Adrenal gland (tissue), 12 donors: Measurements from ENCODE around the gene FGF14. TPM values are rescaled to one million over a fixed set of nuclear protein-coding genes. Genes with fewer than 3 reads are reported as not detected.

Source experiments
- DNase-seq, 7 donors: peaks; one replicate each; pipeline ENCODE4 v3.0.0-alpha.2; 2019 to 2020
- H3K27ac ChIP-seq, 5 donors: fragments of 200-600 bp; sonication (generic) in 4 of 5; 1 replicate in 3 of 5; 2 replicates in 2 of 5; pipeline versions ENCODE4 v1.5.1 to v1.8.0; 2016 to 2020; ENCODE audit warnings: mild to moderate bottlenecking in 1 of 5
- H3K27me3 ChIP-seq: fragments of 200-600 bp; 2 replicates; pipeline ENCODE4 v1.8.0; 2021
- H3K36me3 ChIP-seq, 2 donors: fragments of 200-600 bp; replicated peaks in 1 of 2; 1 replicate in 1 of 2; 2 replicates in 1 of 2; pipeline versions ENCODE4 v1.5.1 to v1.8.0; 2018 to 2022
- H3K4me1 ChIP-seq, 2 donors: fragments of 200-600 bp; replicated peaks in 1 of 2; 1 replicate in 1 of 2; 2 replicates in 1 of 2; pipeline versions ENCODE4 v1.5.1 to v1.8.0; 2018 to 2021
- H3K4me3 ChIP-seq, 4 donors: fragments of 200-600 bp; sonication (generic) in 3 of 4; one replicate each; pipeline ENCODE4 v1.5.1; 2016 to 2018
- H3K9me3 ChIP-seq, 3 donors: fragments of 200-600 bp; sonication (generic) in 1 of 3; replicated peaks in 1 of 3; 1 replicate in 2 of 3; 2 replicates in 1 of 3; pipeline versions ENCODE4 v1.5.1 to v1.8.0; 2016 to 2021
- POLR2A ChIP-seq, 2 donors: fragments of 450-650 bp; IDR thresholded peaks; one replicate each; pipeline ENCODE4 v1.6.1; 2017; ENCODE audit warnings: antibody characterized with exemption in 2 of 2, mild to moderate bottlenecking in 2 of 2, moderate library complexity in 1 of 2
- WGBS, 4 donors: extraction: QIAGEN DNeasy Blood & Tissue Kit in 2 of 4; methylation state at CpG; one replicate each; pipeline versions ENCODE4 v1.1.5 to v1.1.7; 2013 to 2017; 5-methylcytosine and 5-hydroxymethylcytosine counted together
- intact Hi-C, 2 donors: fragments of 100-400 bp; cut with DNase I; formaldehyde crosslinking; loops; one replicate each; pipeline versions ENCODE4 v1.14.1 to v1.15.0; 2022 to 2023
- polyA plus RNA-seq, 3 donors: library from polyadenylated mRNA; stranded (reverse); fragments of 200-250 nt in 2 of 3; fragments of 350-450 nt in 1 of 3; fragmentation: Illumina TruSeq in 1 of 3; extraction: RNeasy Lipid Tissue Mini Kit (QIAGEN cat#74804) in 1 of 3; gene quantifications; one replicate each; pipeline ENCODE4 v1.2.3, GENCODE V29; 2013 to 2014
- total RNA-seq, 9 donors: library from RNA; depleted of rRNA in 4 of 9; stranded (reverse); fragments of >200 nt in 4 of 9; fragments of 120-200 nt in 1 of 9; fragmentation: NEBNext Ultra II Directional in 1 of 9; extraction: Animal tissue kit (Norgen Biotek cat#: 25700) in 1 of 9; gene quantifications; one replicate each; pipeline versions ENCODE4 v1.1.0 to v1.2.4, GENCODE V29; 2013 to 2023
- TF ChIP-seq, protein P1 (sequence below), 6 experiments: fragments of 450-650 bp in 4 of 6; fragments of 200-600 bp in 2 of 6; sonication (generic) in 1 of 6; IDR thresholded peaks; 1 replicate in 5 of 6; 2 replicates in 1 of 6; pipeline versions ENCODE4 v1.5.1 to v1.8.0; 2016 to 2021; ENCODE audit warnings: antibody characterized with exemption in 6 of 6, mild to moderate bottlenecking in 2 of 6, moderate library complexity in 1 of 6
- donor health status: healthy with polysubstance abuse.
- donor health status: Bipolar disorder and iron deficiency.
- donor health status: DM: yes; HTN: yes; CAD: no.
- donor health status: DM: no; HTN: no; CAD: no.
- donor health status: DM: no; HTN: no; CAD: no.
- donor health status: DM: yes; HTN: yes; CAD: no.

The FGF14 gene
- total and polyA plus RNA-seq, 12 donors, result 0.32 to 9.3 (median 2.8) TPM; not detected in 2

DNA sequence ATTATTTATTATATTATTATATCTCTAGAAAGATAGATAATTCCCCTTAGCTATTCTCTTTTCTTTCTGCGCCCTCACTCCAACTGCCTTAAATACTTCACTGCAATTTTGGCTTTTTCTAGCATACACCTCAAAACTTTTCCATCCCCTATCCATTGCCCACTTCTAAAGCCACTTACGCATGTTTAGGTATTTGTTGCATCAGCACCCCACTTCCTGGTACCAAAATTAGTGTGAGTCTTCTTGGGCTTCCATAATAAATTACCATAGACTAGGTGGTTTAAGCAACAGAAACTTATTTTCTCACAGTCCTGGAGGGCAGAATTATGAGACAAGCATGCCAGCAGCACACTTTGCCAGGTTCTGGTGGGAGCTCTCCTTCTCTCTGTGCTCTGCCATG lies 209.0 kb downstream of the FGF14 start:
- H3K27ac ChIP-seq, result no peak overlapping the region
- H3K36me3 ChIP-seq, result no peaks in the 10 kb centered on the region
- DNase-seq, result no peak
- no peaks in the 10 kb centered on the region for H3K27me3 ChIP-seq
- no peak overlapping the region for H3K4me3 ChIP-seq
- no peaks in the 10 kb centered on the region for H3K9me3 ChIP-seq
- no peaks in the 10 kb centered on the region for H3K4me1 ChIP-seq
- 76 to 88% (median 82%) methylated on average over 2 of the region's 2 CpGs for WGBS, 4 donors
- intact Hi-C loops, result no loop called here
- TF ChIP-seq, protein P1, sequence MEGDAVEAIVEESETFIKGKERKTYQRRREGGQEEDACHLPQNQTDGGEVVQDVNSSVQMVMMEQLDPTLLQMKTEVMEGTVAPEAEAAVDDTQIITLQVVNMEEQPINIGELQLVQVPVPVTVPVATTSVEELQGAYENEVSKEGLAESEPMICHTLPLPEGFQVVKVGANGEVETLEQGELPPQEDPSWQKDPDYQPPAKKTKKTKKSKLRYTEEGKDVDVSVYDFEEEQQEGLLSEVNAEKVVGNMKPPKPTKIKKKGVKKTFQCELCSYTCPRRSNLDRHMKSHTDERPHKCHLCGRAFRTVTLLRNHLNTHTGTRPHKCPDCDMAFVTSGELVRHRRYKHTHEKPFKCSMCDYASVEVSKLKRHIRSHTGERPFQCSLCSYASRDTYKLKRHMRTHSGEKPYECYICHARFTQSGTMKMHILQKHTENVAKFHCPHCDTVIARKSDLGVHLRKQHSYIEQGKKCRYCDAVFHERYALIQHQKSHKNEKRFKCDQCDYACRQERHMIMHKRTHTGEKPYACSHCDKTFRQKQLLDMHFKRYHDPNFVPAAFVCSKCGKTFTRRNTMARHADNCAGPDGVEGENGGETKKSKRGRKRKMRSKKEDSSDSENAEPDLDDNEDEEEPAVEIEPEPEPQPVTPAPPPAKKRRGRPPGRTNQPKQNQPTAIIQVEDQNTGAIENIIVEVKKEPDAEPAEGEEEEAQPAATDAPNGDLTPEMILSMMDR (IDR thresholded peaks at IDR 0.05), result no peak
- TF ChIP-seq POLR2A (IDR thresholded peaks at IDR 0.05), result no peak

DNA sequence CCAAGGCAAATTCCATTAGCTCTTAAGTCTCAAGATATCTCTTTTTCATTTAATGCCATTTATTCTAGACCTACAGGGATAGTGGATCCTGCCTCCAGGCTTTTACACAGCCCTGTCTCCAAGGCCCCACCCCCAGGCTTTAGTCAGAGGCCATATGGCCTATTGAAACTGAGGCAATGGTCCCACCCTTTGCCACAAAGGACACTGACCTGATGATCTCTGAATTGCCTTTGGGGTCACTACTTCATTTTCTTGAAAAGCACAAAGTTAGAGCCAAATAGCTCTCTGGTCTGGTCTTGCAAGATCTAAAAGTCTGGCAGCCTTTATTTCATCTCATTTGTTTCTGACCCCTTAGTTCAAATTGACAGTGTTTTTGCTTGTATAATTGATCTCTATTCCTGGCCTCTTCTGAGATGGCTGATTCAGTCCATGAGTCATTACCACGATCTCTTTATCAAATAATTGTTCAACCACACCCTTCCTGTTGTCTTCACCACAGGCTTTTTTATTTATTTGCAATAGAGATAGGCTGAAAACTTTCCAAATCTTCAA lies 209.8 kb downstream of the FGF14 start:
- intact Hi-C loops, result no loop called here
- no peak for TF ChIP-seq POLR2A (IDR thresholded peaks at IDR 0.05)
- TF ChIP-seq, protein P1 (IDR thresholded peaks at IDR 0.05), result no peak
- DNase-seq, result peak in 1 of 7 donors; percentile 8
- Histone ChIP-seq H3K36me3 (no peaks in the 10 kb centered on the region), H3K4me1 (no peaks in the 10 kb centered on the region), H3K27ac (no peak overlapping the region), H3K4me3 (no peak overlapping the region), H3K27me3 (no peaks in the 10 kb centered on the region), H3K9me3 (no peaks in the 10 kb centered on the region)
- 0 to 11% (median 4%) methylated on average over 1 of the region's 1 CpG for WGBS, 4 donors

DNA sequence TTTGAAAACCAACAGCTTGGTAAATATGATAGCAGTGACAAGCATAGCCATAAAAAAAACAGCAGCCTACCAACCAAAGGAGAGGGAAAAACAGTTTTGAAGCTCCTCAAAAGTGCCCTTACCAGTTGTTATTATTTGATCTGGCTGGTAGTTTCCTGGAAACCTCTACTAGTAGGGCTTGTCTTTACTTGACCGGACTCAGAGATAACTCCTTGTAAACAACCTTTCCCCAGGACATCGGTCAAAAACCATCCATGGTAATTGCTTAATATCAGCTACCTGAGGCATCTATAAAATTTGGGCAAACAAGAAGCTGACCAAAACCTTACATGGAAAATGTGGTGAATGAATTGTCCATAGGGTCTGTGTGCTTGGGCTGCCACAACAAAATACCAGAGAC lies 210.9 kb downstream of the FGF14 start:
- no peak overlapping the region for H3K4me3 ChIP-seq
- WGBS, 4 donors, result 87 to 95% (median 93%) methylated on average over 2 of the region's 2 CpGs
- H3K27ac ChIP-seq, result no peak overlapping the region
- H3K27me3 ChIP-seq, result no peaks in the 10 kb centered on the region
- DNase-seq, result no peak
- no peaks in the 10 kb centered on the region for H3K36me3 ChIP-seq
- no peak for TF ChIP-seq POLR2A (IDR thresholded peaks at IDR 0.05)
- TF ChIP-seq, protein P1 (IDR thresholded peaks at IDR 0.05), result no peak
- intact Hi-C loops, result no loop called here
- no peaks in the 10 kb centered on the region for H3K9me3 ChIP-seq
- H3K4me1 ChIP-seq, result no peaks in the 10 kb centered on the region

DNA sequence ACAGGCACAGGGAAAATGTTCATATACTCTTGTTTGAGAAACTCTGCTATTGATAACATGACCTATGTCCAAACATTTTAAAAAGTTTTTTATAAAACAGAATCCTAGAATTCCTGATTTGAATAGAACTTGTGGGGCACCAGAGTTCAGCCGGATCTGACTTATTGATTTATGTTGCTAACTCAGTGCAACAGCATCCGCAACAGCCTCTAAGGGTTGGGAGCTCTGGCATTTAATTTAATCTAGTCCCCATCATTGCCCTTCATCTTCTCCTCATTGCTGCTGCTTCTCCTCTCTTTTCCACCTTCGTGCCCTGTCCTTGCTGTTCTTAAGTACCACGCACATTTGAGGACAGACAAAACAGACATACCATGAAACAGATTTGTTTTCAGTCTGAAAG lies 214.5 kb downstream of the FGF14 start:
- Histone ChIP-seq H3K36me3 (no peaks in the 10 kb centered on the region), H3K4me3 (no peak overlapping the region), H3K27me3 (no peaks in the 10 kb centered on the region), H3K9me3 (no peaks in the 10 kb centered on the region), H3K4me1 (no peaks in the 10 kb centered on the region), H3K27ac (no peak overlapping the region)
- no peak for DNase-seq
- intact Hi-C loops, result no loop called here
- WGBS, 4 donors, result 54 to 72% (median 61%) methylated on average over 4 of the region's 4 CpGs
- TF ChIP-seq, protein P1 (IDR thresholded peaks at IDR 0.05), result no peak
